B cell (primary cell): Measurements from ENCODE around the gene TNFSF8. TPM values are rescaled to one million over a fixed set of nuclear protein-coding genes. Genes with fewer than 3 reads are reported as not detected.

Experiments used
- ATAC-seq: fragments of 200-7000 bp; cut with Tn5 transposase; one replicate; pipeline ENCODE4 v1.10.0; 2021; ENCODE audit warnings: low read depth, mild to moderate bottlenecking, moderate number of reproducible peaks, moderate library complexity
- CTCF ChIA-PET: fragments of 350-600 bp; sonication (Branson Sonifier 250); formaldehyde crosslinking; loops from one replicate; lab custom pipeline; 2021; ENCODE audit warnings: antibody characterized with exemption, inconsistent platforms; lab: Charles Lee
- POLR2A ChIA-PET: fragments of 350-600 bp; sonication (Branson Sonifier 250); formaldehyde crosslinking; loops from one replicate; lab custom pipeline; 2021; ENCODE audit warnings: antibody characterized with exemption; lab: Charles Lee
- DNase-seq: peaks from one replicate; pipeline ENCODE4 v3.0.0; 2013
- H2AFZ ChIP-seq: 2 replicates; pipeline ENCODE4 v1.6.1; 2012; ENCODE audit warnings: mild to moderate bottlenecking, low read depth, low read length; ENCODE audit not compliant: insufficient read depth, poor library complexity, severe bottlenecking
- H3K27ac ChIP-seq, 2 donors: 1 replicate in 1 of 2; 2 replicates in 1 of 2; pipeline ENCODE4 v1.5.1; 2012 to 2013; ENCODE audit warnings: low read length in 2 of 2, mild to moderate bottlenecking in 2 of 2, moderate library complexity in 1 of 2
- H3K27me3 ChIP-seq, 4 experiments: fragments of 200-600 bp in 1 of 4; sonication (generic) in 1 of 4; replicated peaks in 1 of 4; 1 replicate in 2 of 4; 2 replicates in 2 of 4; pipeline versions ENCODE4 v1.6.1 to v1.7.0; 2013 to 2016; ENCODE audit warnings: low read length in 3 of 4, mild to moderate bottlenecking in 2 of 4, mixed read lengths in 1 of 4, moderate library complexity in 1 of 4; ENCODE audit not compliant: insufficient read depth in 4 of 4, control insufficient read depth in 3 of 4; ENCODE audit errors: control extremely low read depth in 1 of 4
- H3K36me3 ChIP-seq, 2 experiments: replicated peaks in 1 of 2; 1 replicate in 1 of 2; 2 replicates in 1 of 2; pipeline versions ENCODE4 v1.6.1 to v1.7.1; 2013; ENCODE audit warnings: low read length in 1 of 2; ENCODE audit not compliant: insufficient read depth in 2 of 2, control insufficient read depth in 1 of 2; ENCODE audit errors: control extremely low read depth in 1 of 2, extremely low read depth in 1 of 2
- H3K4me1 ChIP-seq, 2 donors: fragments of 200-600 bp in 1 of 2; sonication (generic) in 1 of 2; 1 replicate in 1 of 2; 2 replicates in 1 of 2; pipeline versions ENCODE4 v1.5.1 to v1.6.1; 2013 to 2017; ENCODE audit warnings: low read length in 2 of 2; ENCODE audit not compliant: control insufficient read depth in 2 of 2, insufficient read depth in 2 of 2
- H3K4me2 ChIP-seq: replicated peaks from 2 replicates; pipeline ENCODE3; 2012; ENCODE audit warnings: mild to moderate bottlenecking, low read depth, low read length; ENCODE audit not compliant: poor library complexity, severe bottlenecking
- H3K4me3 ChIP-seq, 5 experiments: fragments of 200-600 bp in 1 of 5; sonication (generic) in 1 of 5; 1 replicate in 3 of 5; 2 replicates in 2 of 5; pipeline versions ENCODE4 v1.5.1 to v1.7.0; 2011 to 2016; ENCODE audit warnings: low read length in 4 of 5, mild to moderate bottlenecking in 4 of 5, low read depth in 2 of 5, control low read depth in 1 of 5, moderate library complexity in 1 of 5; ENCODE audit not compliant: insufficient read depth in 1 of 5; ENCODE audit errors: control extremely low read depth in 1 of 5, extremely low read depth in 1 of 5
- H3K79me2 ChIP-seq: fragments of 200-600 bp; sonication (generic); one replicate; pipeline ENCODE4 v1.6.0; 2016; ENCODE audit warnings: low read length; ENCODE audit not compliant: control insufficient read depth, insufficient read depth
- H3K9ac ChIP-seq: fragments of 200-600 bp; sonication (generic); 2 replicates; pipeline ENCODE4 v1.6.1; 2017; ENCODE audit warnings: mild to moderate bottlenecking, low read length, moderate library complexity
- H3K9me3 ChIP-seq, 3 donors: one replicate each; pipeline versions ENCODE4 v1.6.1 to v1.7.1; 2013; ENCODE audit warnings: low read length in 2 of 3; ENCODE audit not compliant: control insufficient read depth in 2 of 3, insufficient read depth in 1 of 3; ENCODE audit errors: control extremely low read depth in 1 of 3
- H4K20me1 ChIP-seq: 2 replicates; pipeline ENCODE4 v1.6.0; 2012; ENCODE audit warnings: mild to moderate bottlenecking, low read length; ENCODE audit not compliant: insufficient read depth, control insufficient read depth, poor library complexity, severe bottlenecking
- H3K27ac Mint-ChIP-seq: one replicate; pipeline ENCODE4 v1.8.0; 2021; ENCODE audit warnings: mixed read lengths
- H3K27me3 Mint-ChIP-seq: one replicate; pipeline ENCODE4 v1.8.0; 2021; ENCODE audit warnings: mixed read lengths
- H3K4me1 Mint-ChIP-seq: one replicate; pipeline ENCODE4 v1.8.0; 2021; ENCODE audit warnings: mixed read lengths
- H3K4me3 Mint-ChIP-seq: one replicate; pipeline ENCODE4 v1.8.0; 2021; ENCODE audit warnings: mixed read lengths
- H3K9me3 Mint-ChIP-seq: one replicate; pipeline ENCODE4 v1.8.0; 2022; ENCODE audit warnings: mixed read lengths; ENCODE audit not compliant: insufficient read depth
- EZH2 ChIP-seq: IDR thresholded peaks from 2 replicates; pipeline ENCODE4 v1.6.1; 2012; ENCODE audit warnings: borderline replicate concordance, low read depth, mild to moderate bottlenecking, moderate library complexity, low read length; ENCODE audit not compliant: insufficient read depth, poor library complexity, severe bottlenecking
- WGBS: methylation state at CpG from one replicate; pipeline ENCODE4 v1.1.5; 2013; ENCODE audit warnings: missing lambda C conversion rate; ENCODE audit not compliant: insufficient coverage; 5-methylcytosine and 5-hydroxymethylcytosine counted together
- intact Hi-C: fragments of 100-400 bp; cut with micrococcal nuclease; formaldehyde crosslinking; loops from one replicate; pipeline ENCODE4 v1.10.0; 2022
- polyA minus RNA-seq: library from RNA; depleted of rRNA, polyadenylated mRNA; stranded (reverse); fragments of >200 nt; gene quantifications from 2 replicates; pipeline ENCODE4 v1.2.3, GENCODE V29; 2012
- polyA plus RNA-seq: library from polyadenylated mRNA; depleted of rRNA; stranded (reverse); fragments of >200 nt; gene quantifications from 2 replicates; pipeline ENCODE4 v1.2.3, GENCODE V29; 2012
- total RNA-seq, 2 donors: library from RNA; stranded (reverse); fragments of 120-200 nt in 1 of 2; gene quantifications; 1 replicate in 1 of 2; 2 replicates in 1 of 2; pipeline versions ENCODE4 v1.2.3 to v1.2.4, GENCODE V29; 2013 to 2022
- TF ChIP-seq, protein P1 (sequence below): fragments of 200-600 bp; IDR thresholded peaks from one replicate; pipeline ENCODE4 v1.8.0; 2022; ENCODE audit warnings: antibody characterized with exemption, mild to moderate bottlenecking

The TNFSF8 gene, protein sequence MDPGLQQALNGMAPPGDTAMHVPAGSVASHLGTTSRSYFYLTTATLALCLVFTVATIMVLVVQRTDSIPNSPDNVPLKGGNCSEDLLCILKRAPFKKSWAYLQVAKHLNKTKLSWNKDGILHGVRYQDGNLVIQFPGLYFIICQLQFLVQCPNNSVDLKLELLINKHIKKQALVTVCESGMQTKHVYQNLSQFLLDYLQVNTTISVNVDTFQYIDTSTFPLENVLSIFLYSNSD
- 1.6 and 1.9 TPM in 2 replicates for total RNA-seq
- 6.4 TPM for total RNA-seq (2013)
- polyA plus RNA-seq: 2.6 and 4.1 TPM in 2 replicates
- 3.0 and 10.6 TPM in 2 replicates for polyA minus RNA-seq

GRCh38 chr9:114930056-114930812 is at the start of gene TNFSF8:
TNFSF8 (minus strand) TSS chr9:114930591; CDS start chr9:114930303, 288 bp downstream.
- peak within 1 kb of the TSS; percentile 86 for H3K4me2 ChIP-seq
- H2AFZ ChIP-seq: peak within 1 kb of the TSS; percentile 63

More at GRCh38 chr9:114930056-114930812, at the start of gene TNFSF8:
- Histone ChIP-seq H3K27me3 (peaks cover 0 to 2% (median under 1%) of the 10 kb centered on the region in 4 experiments), H4K20me1 (no peaks in the 10 kb centered on the region), H3K9me3 (no peaks in the 10 kb centered on the region), H3K9ac (peak within 1 kb of the TSS; percentile 65), H3K79me2 (peaks cover 22% of the 10 kb centered on the region), H3K36me3 (no peaks in the 10 kb centered on the region), H3K27ac (peak within 1 kb of the TSS; percentile 68 to 77), H3K4me1 (peaks cover 37 to 38% of the 10 kb centered on the region in 2 donors), H3K4me3 (peak within 1 kb of the TSS; percentile 47 to 94 (median 69))
- DNase-seq (peak; percentile 82), ATAC-seq (peak; percentile 67)
- CTCF ChIA-PET: interaction anchor here (1.2 to 2.1 kb wide), 3 partner anchors 24 to 84 kb away, joined by 3 to 6 read pairs (median 4); no protein-coding TSS in a partner anchor
- WGBS: 3% methylated on average over 19 of the region's 24 CpGs
- POLR2A ChIA-PET: no interaction called here
- intact Hi-C loops: loop anchor here (5.0 kb wide), 1 partner anchor 38 kb away; no protein-coding TSS in a partner anchor
- Mint-ChIP-seq H3K27ac (peak within 1 kb of the TSS; percentile 84), H3K4me3 (peak within 1 kb of the TSS; percentile 83), H3K9me3 (no peaks in the 10 kb centered on the region), H3K4me1 (peaks cover 43% of the 10 kb centered on the region), H3K27me3 (peaks cover 15% of the 10 kb centered on the region)
- TF ChIP-seq, protein P1, sequence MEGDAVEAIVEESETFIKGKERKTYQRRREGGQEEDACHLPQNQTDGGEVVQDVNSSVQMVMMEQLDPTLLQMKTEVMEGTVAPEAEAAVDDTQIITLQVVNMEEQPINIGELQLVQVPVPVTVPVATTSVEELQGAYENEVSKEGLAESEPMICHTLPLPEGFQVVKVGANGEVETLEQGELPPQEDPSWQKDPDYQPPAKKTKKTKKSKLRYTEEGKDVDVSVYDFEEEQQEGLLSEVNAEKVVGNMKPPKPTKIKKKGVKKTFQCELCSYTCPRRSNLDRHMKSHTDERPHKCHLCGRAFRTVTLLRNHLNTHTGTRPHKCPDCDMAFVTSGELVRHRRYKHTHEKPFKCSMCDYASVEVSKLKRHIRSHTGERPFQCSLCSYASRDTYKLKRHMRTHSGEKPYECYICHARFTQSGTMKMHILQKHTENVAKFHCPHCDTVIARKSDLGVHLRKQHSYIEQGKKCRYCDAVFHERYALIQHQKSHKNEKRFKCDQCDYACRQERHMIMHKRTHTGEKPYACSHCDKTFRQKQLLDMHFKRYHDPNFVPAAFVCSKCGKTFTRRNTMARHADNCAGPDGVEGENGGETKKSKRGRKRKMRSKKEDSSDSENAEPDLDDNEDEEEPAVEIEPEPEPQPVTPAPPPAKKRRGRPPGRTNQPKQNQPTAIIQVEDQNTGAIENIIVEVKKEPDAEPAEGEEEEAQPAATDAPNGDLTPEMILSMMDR: no peak
- TF ChIP-seq EZH2: no peak
